Activated CD8-positive, alpha-beta memory T cell treated with anti-CD3 and anti-CD28 coated beads, Interleukin-2, amount 50 U/mL, for 1 hour (primary cell): ENCODE measurements around the gene KCTD8.

ENCODE experiments used
- DNase-seq: peaks from one replicate; pipeline ENCODE4 v3.0.0-alpha.2; 2020; ENCODE audit errors: extremely low read depth

Gene KCTD8

GRCh38 chr4:44448521-44449461 is at the start of gene KCTD8:
Gene KCTD8, minus strand, starts transcription at chr4:44448809.
- no peak for DNase-seq

- no peak for DNase-seq
These were observed 46.4 kb upstream of the KCTD8 start for GRCh38 chr4:44494810-44495701.

- no peak for DNase-seq
These were observed 45.3 kb upstream of the KCTD8 start for GRCh38 chr4:44493924-44494323.

- DNase-seq = no peak
These were observed 38.7 kb upstream of the KCTD8 start for GRCh38 chr4:44487341-44487740.

GRCh38 chr4:44479731-44480130 is 31.1 kb upstream of the KCTD8 start:
- DNase-seq = no peak

GRCh38 chr4:44462259-44462658 is 13.7 kb upstream of the KCTD8 start:
- no peak for DNase-seq

- DNase-seq = no peak
These were observed 775 bp downstream of the KCTD8 start for GRCh38 chr4:44447563-44448504.

- DNase-seq = no peak
These were observed 1.6 kb downstream of the KCTD8 start for GRCh38 chr4:44446801-44447562.

GRCh38 chr4:44446191-44446590 is 2.4 kb downstream of the KCTD8 start:
- no peak for DNase-seq

- DNase-seq = no peak
These were observed 9.9 kb downstream of the KCTD8 start for GRCh38 chr4:44438687-44439086.

- DNase-seq = no peak
These were observed 14.4 kb downstream of the KCTD8 start for GRCh38 chr4:44434247-44434646.

GRCh38 chr4:44425614-44426208 is 22.9 kb downstream of the KCTD8 start:
- DNase-seq = no peak

- no peak for DNase-seq
These were observed 25.7 kb downstream of the KCTD8 start for GRCh38 chr4:44422912-44423311.

- no peak for DNase-seq
These were observed 27.1 kb downstream of the KCTD8 start for GRCh38 chr4:44421330-44422065.

GRCh38 chr4:44415251-44415650 is 33.4 kb downstream of the KCTD8 start:
- DNase-seq = no peak

GRCh38 chr4:44368413-44369167 is 80.0 kb downstream of the KCTD8 start:
- no peak for DNase-seq

- no peak for DNase-seq
These were observed 94.4 kb downstream of the KCTD8 start for GRCh38 chr4:44354172-44354571.

GRCh38 chr4:44351069-44351468 is 97.5 kb downstream of the KCTD8 start:
- DNase-seq = no peak

- DNase-seq = no peak
These were observed 105.8 kb downstream of the KCTD8 start for GRCh38 chr4:44342800-44343199.
